ENCODE results near the gene MAL.
"Not testable (repeated sequence)": the region's sequence is repeated elsewhere in the genome, so short reads cannot be mapped to it uniquely, and the experiment has no call there.

The MAL gene

GRCh38 chr2:95098273-95098672 lies 72.8 kb downstream of the MAL start:
- not testable (repeated sequence) for DNase-seq (ENCODE audit: low spot score)

- DNase-seq (ENCODE audit: low spot score): no peak
Observed at GRCh38 chr2:95099910-95100309, 74.4 kb downstream of the MAL start.

Measured in globus pallidus (tissue), 1 donor.